GM20000 (cell line): Measurements from ENCODE around the gene WIPI1.

Experiments
- DNase-seq: peaks from one replicate; pipeline ENCODE4 v3.0.0; 2012; ENCODE audit warnings: low spot score
- TF ChIP-seq, protein P1 (sequence below): IDR thresholded peaks from 2 replicates; pipeline ENCODE4 v1.5.1; 2012; ENCODE audit warnings: mild to moderate bottlenecking, control low read depth; ENCODE audit errors: extremely low read depth, missing control alignments

The WIPI1 gene

GRCh38 chr17:68429881-68430280, 27.4 kb downstream of the WIPI1 start:
- no peak for DNase-seq
- TF ChIP-seq, protein P1, sequence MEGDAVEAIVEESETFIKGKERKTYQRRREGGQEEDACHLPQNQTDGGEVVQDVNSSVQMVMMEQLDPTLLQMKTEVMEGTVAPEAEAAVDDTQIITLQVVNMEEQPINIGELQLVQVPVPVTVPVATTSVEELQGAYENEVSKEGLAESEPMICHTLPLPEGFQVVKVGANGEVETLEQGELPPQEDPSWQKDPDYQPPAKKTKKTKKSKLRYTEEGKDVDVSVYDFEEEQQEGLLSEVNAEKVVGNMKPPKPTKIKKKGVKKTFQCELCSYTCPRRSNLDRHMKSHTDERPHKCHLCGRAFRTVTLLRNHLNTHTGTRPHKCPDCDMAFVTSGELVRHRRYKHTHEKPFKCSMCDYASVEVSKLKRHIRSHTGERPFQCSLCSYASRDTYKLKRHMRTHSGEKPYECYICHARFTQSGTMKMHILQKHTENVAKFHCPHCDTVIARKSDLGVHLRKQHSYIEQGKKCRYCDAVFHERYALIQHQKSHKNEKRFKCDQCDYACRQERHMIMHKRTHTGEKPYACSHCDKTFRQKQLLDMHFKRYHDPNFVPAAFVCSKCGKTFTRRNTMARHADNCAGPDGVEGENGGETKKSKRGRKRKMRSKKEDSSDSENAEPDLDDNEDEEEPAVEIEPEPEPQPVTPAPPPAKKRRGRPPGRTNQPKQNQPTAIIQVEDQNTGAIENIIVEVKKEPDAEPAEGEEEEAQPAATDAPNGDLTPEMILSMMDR, result no peak

DNA sequence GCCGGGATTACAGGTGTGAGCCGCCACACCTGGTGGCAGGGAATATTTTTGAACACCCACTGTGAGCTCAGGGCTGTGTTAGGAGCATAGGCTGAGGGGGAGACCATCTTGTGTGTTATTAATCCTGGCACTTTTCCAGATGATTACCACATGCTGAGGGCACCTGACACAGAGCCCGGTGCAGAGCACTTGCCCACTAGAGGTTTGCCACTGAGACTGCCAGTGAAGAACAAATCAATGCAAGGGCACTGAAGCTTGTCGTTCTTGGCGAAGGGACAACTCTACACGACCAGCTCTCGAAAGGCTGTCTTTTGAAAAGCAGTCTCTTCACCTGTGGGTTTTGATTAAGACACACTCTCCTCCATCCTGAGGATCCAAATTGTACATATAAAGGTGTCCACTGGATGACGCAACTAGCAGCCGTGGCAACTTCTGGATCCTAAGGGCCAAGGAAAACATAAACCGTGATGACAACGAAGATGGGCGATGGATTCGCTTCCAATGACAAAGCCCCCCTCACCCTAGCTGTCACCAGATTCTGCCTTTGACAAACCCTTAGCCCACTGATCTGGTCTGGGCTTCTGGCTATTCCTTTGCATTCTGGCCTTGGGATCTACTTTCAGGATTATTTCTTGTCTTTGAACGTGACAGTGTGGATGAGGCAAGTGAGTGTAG, 28.7 kb downstream of the WIPI1 start:
- TF ChIP-seq, protein P1, result no peak
- no peak for DNase-seq

- TF ChIP-seq, protein P1, result no peak
- DNase-seq, result no peak
These were observed 29.7 kb downstream of the WIPI1 start for GRCh38 chr17:68427575-68427974.

DNA sequence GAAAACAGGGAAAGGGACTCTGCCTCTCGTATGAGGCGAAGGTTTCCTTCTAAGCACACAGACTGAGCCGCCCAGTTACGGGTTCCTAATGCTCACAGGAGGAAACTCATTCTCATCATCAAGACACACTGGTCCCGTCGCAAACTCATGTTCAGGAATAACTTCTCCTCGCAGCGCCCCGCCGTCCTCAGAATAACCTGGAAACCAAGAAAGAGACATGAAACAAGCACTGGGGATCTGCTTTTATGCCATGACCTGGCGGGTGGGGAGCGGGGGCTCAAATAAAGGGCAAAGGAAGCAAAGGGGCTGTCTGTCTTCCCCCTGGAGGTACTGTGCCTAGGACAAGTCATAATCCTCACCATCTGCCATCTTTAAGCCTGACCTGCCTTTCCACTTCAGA, 31.3 kb downstream of the WIPI1 start:
- TF ChIP-seq, protein P1, result no peak
- DNase-seq, result no peak

GRCh38 chr17:68424861-68425260, 32.4 kb downstream of the WIPI1 start:
- DNase-seq, result no peak
- TF ChIP-seq, protein P1, result no peak

DNA sequence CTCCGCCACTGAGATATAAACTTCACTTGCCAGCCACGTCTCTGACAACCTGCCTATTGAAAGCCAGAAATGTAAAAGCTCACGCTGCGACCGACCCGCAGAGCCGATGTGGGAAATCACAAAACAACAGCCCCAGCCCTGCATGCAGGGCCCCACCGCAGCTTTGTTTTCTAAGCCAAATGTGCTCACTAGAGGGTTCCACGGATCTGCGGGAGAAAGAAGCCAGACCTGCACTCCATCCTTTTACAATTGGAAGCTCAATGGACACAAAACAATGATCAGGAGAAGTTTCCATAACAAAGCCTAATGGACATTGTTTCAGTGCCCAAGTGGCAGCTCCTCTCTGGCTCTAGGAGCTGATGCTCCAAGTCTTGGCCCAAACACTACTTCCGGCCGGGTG, 33.1 kb downstream of the WIPI1 start:
- TF ChIP-seq, protein P1, result no peak
- no peak for DNase-seq

DNA sequence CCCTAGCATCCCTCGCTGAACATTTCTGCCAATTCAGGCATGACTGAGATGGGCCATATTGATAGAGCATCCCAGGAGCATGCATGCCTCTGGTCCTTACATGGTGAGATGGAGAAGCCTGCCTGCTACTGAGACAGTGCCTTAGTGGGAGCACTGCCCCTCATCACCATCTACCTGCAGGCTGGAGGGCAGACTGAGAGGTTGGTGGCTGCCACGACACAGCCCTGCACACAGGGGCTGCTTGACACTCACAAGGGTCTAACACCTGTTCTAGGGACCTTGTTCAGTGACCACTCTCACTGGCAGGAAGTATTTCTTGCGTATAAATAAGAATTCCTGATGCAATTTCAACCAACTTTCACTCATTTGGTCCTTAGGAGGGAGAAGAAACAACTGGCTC, 34.0 kb downstream of the WIPI1 start:
- DNase-seq, result no peak
- TF ChIP-seq, protein P1, result no peak
